Epithelial cell of esophagus (primary cell): ENCODE results near the gene CCDC88C.
A peak's percentile ranks its signal among the peaks of the same experiment; 100 is the strongest.

Experiments
- DNase-seq: peaks from one replicate; pipeline ENCODE4 v3.0.0; 2010; ENCODE audit warnings: low read depth
- H3K4me3 ChIP-seq: 2 replicates; pipeline ENCODE4 v1.5.1; 2011; ENCODE audit warnings: mild to moderate bottlenecking, low read length, control low read depth
- TF ChIP-seq, protein P1 (sequence below): IDR thresholded peaks from 2 replicates; pipeline ENCODE4 v1.5.1; 2011; ENCODE audit warnings: low read depth, mild to moderate bottlenecking, low read length, control low read depth, inconsistent platforms; ENCODE audit not compliant: insufficient read depth; ENCODE audit errors: missing control alignments

Gene CCDC88C, protein sequence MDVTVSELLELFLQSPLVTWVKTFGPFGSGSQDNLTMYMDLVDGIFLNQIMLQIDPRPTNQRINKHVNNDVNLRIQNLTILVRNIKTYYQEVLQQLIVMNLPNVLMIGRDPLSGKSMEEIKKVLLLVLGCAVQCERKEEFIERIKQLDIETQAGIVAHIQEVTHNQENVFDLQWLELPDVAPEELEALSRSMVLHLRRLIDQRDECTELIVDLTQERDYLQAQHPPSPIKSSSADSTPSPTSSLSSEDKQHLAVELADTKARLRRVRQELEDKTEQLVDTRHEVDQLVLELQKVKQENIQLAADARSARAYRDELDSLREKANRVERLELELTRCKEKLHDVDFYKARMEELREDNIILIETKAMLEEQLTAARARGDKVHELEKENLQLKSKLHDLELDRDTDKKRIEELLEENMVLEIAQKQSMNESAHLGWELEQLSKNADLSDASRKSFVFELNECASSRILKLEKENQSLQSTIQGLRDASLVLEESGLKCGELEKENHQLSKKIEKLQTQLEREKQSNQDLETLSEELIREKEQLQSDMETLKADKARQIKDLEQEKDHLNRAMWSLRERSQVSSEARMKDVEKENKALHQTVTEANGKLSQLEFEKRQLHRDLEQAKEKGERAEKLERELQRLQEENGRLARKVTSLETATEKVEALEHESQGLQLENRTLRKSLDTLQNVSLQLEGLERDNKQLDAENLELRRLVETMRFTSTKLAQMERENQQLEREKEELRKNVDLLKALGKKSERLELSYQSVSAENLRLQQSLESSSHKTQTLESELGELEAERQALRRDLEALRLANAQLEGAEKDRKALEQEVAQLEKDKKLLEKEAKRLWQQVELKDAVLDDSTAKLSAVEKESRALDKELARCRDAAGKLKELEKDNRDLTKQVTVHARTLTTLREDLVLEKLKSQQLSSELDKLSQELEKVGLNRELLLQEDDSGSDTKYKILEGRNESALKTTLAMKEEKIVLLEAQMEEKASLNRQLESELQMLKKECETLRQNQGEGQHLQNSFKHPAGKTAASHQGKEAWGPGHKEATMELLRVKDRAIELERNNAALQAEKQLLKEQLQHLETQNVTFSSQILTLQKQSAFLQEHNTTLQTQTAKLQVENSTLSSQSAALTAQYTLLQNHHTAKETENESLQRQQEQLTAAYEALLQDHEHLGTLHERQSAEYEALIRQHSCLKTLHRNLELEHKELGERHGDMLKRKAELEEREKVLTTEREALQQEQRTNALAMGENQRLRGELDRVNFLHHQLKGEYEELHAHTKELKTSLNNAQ (N-terminal part only)

DNA sequence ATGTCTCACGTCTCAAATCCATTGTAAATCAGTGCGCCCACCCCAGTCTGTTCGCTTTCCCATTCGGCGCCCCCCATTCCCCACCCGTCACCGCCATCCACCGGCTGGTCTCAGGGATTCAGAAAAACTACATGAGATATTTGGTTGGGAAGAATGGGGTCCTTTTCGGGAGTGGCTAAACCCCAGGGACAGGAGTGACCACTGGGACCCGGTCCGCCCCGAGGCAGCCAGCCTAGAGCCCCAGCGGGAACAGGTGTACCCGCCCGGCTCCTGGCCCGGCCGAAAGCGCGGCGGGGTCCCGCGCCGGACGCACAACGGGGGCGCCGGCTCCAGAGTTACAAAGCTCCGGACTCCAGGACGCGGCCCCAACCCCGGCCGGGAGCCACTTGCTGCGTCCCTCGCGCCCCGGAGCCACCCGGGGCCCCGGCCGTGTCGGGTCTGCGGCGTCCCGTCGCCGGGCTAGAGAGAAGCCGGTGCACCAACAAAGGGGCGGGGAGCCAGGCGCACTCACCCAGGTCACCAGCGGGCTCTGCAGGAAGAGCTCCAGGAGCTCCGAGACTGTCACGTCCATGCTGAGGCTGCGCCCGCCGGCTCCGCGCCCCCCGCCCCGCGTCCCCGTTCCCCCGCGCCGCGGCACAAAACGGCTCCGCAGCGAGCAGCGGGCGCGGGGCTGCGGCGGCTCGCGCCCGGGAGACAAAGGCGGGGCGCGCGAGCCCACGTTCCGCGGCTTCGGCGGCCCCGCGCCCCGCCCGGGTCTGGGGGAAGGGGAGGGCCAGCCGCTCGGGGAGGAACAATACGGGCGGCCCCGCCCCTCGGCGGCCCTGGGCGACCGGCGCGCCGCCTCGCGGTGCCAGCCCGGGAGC, at the start of gene CCDC88C:
TSS of gene CCDC88C (minus strand) at position 701 of the 863 bp plus-strand sequence. CDS start at position 571, 130 bp downstream.
- H3K4me3 ChIP-seq = peak within 1 kb of the TSS; percentile 76
- peak; percentile 77 for DNase-seq
- TF ChIP-seq, protein P1, sequence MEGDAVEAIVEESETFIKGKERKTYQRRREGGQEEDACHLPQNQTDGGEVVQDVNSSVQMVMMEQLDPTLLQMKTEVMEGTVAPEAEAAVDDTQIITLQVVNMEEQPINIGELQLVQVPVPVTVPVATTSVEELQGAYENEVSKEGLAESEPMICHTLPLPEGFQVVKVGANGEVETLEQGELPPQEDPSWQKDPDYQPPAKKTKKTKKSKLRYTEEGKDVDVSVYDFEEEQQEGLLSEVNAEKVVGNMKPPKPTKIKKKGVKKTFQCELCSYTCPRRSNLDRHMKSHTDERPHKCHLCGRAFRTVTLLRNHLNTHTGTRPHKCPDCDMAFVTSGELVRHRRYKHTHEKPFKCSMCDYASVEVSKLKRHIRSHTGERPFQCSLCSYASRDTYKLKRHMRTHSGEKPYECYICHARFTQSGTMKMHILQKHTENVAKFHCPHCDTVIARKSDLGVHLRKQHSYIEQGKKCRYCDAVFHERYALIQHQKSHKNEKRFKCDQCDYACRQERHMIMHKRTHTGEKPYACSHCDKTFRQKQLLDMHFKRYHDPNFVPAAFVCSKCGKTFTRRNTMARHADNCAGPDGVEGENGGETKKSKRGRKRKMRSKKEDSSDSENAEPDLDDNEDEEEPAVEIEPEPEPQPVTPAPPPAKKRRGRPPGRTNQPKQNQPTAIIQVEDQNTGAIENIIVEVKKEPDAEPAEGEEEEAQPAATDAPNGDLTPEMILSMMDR = no peak

DNA sequence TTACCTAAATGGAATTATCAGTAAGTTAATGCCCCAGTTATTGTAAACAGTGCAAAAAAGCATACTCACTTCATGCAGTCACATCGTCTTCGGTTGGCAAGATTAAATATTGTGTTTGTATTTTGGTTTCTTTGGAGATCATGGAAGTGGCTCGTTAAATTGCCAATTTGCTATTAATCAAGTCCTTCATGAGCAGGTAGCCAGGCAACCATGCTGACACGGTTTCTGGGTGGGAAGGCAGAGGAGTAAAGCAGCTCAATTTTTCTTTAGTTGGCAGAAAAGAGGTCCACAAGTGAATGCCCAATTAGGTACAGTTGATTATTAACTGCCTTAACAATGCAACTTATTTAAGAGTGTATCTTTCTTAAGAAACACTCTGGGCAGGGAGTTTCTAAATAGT, 48.6 kb upstream of the CCDC88C start:
- no peak for DNase-seq
- TF ChIP-seq, protein P1 = no peak
- H3K4me3 ChIP-seq = no peak overlapping the region

DNA sequence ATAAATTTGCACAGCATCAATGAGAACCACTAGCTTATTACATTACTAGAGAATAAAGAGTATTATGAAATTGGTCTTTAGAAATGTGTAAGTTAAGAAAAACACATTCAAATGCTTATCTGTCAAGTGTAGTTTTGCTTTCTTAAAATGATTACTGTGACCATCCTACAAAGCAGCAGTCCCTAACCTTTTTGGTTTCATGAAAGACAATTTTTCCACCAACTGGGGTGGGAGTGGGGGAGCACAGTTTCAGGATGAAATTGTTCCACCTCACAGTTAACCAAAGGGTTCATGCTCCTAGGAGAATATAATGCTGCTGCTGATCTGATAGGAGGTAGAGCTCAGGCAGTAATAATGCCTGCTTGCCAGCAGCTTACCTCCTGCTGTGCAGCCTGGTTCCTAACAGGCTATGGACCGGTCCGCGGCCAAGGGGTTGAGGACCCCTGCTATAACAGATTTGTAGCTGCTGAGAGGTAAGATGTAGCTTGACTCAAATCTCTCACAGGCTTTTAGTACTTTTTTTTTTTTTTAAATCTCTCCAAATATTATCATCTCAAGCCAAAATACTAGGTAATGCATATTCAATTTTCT, 47.1 kb upstream of the CCDC88C start:
- H3K4me3 ChIP-seq = no peak overlapping the region
- TF ChIP-seq, protein P1 = no peak
- no peak for DNase-seq

DNA sequence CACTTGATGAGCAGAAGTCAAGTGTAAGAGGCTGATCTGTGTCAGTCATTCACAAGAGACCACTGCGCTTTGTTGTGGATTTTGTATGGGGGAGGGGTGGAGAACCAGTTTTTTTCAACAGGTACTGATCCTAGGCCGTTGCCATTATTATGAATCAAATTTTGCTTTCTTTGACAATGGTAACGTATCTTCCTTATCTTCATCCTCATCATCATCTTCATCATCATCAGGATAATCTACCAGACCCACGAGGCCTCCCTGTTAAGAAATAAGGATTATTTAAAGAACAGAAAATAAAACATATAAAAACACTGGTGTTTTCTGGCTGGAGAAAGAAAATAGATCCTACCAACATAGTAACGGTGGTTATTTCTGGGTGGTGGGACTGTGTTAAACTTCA, 41.0 kb upstream of the CCDC88C start:
- DNase-seq = no peak
- TF ChIP-seq, protein P1 = no peak
- H3K4me3 ChIP-seq = no peak overlapping the region

DNA sequence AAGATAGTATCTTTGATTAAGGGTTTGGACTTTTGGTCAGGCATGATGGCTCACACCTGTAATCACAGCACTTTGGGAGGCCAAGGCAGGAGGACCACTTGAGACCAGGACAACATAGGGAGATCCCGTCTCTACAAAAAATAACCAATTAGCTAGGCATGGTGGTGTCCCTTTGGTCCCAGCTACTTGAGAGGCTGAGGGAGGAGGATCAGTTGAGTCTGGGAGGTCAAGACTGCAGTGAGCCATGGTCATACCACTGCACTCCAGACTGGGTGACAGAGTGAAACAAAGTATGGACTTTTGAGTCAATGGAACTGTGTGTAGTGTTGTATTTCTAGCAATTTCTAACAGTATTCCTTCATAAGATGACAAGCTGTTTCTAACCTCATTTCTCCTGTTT, 38.7 kb upstream of the CCDC88C start:
- no peak for DNase-seq
- H3K4me3 ChIP-seq = no peak overlapping the region
- TF ChIP-seq, protein P1 = no peak

DNA sequence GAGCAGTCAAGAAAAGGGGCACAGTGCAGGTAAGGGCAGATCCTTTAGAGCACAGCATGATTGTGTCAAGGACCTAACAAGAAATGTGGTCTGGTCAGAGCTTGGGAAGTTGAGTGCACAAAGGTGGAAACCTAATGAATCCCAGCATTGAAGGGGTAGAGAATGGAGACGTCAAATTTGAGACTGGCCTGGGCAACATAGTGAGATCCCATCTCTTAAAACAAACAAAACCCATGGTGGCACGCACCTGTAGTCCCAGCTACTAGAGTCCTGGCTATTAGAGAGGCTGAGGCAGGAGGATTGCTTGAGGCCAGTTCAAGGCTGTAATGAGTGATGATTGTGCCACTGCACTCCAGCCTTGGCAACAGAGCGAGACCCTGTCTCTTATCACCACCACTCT, 37.0 kb upstream of the CCDC88C start:
- no peak for DNase-seq
- no peak overlapping the region for H3K4me3 ChIP-seq
- TF ChIP-seq, protein P1 = no peak
